Measurements from ENCODE around the gene TMEM135. TPM values are rescaled to one million over a fixed set of nuclear protein-coding genes. Genes with fewer than 3 reads are reported as not detected.

The TMEM135 gene
- total RNA-seq, 1 donor, result 30.0 TPM

GRCh38 chr11:87076260-87076783, 38.6 kb downstream of the TMEM135 start:
- TF ChIP-seq CTCF (IDR thresholded peaks at IDR 0.05; ENCODE audit: insufficient read depth, low read length), result no peak
- no peak overlapping the region for H3K4me3 ChIP-seq (ENCODE audit: low read depth, low read length)
- no peak for DNase-seq (ENCODE audit: low read depth)

- DNase-seq (ENCODE audit: low read depth), result no peak
- TF ChIP-seq CTCF (IDR thresholded peaks at IDR 0.05; ENCODE audit: insufficient read depth, low read length), result no peak
- no peak overlapping the region for H3K4me3 ChIP-seq (ENCODE audit: low read depth, low read length)
These were observed 39.2 kb downstream of the TMEM135 start for GRCh38 chr11:87076874-87077429.

- TF ChIP-seq CTCF (IDR thresholded peaks at IDR 0.05; ENCODE audit: insufficient read depth, low read length), result no peak
- DNase-seq (ENCODE audit: low read depth), result no peak
- H3K4me3 ChIP-seq (ENCODE audit: low read depth, low read length), result no peak overlapping the region
These were observed 43.6 kb downstream of the TMEM135 start for GRCh38 chr11:87081358-87081757.

DNA sequence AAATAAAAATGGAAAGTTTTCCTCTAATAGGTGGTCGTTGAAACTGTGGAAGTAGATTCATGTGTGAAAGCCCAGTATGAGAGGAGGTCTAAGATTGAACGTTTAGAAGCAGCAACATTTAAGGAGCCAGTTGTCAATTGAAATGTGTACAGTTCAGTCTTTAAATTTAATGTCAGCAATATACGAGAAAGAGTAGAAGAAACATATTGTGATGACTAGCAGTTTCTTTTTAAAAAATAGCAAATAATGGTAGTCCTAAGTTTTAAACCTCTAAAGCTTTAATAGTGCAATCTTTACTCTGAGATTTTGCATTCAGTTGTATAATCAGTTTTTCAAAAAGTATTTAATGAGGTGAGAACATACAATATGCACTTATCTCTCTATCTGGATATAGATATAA, 44.9 kb downstream of the TMEM135 start:
- no peak overlapping the region for H3K4me3 ChIP-seq (ENCODE audit: low read depth, low read length)
- no peak for DNase-seq (ENCODE audit: low read depth)
- TF ChIP-seq CTCF (IDR thresholded peaks at IDR 0.05; ENCODE audit: insufficient read depth, low read length), result no peak

DNA sequence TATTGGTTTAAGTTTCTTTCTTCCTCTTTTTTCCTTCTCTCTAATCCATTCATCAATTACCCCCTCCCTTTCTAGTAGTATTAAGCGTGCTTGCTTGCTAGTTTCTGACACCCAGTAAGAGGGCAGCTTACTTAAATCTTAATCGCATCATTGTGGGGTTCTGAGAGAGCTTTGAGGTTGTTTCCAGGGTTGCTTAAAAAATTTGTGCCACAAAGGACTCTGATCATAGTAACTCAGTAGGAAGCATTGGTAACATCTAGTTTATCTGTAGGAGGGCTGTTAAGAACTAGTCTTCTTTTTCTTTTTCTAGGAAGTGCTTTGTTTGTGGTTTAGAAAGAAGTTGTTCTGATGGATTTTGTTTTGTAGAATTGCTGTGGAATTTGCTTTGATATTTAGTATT, 45.3 kb downstream of the TMEM135 start:
- no peak for TF ChIP-seq CTCF (IDR thresholded peaks at IDR 0.05; ENCODE audit: insufficient read depth, low read length)
- no peak for DNase-seq (ENCODE audit: low read depth)
- H3K4me3 ChIP-seq (ENCODE audit: low read depth, low read length), result no peak overlapping the region

DNA sequence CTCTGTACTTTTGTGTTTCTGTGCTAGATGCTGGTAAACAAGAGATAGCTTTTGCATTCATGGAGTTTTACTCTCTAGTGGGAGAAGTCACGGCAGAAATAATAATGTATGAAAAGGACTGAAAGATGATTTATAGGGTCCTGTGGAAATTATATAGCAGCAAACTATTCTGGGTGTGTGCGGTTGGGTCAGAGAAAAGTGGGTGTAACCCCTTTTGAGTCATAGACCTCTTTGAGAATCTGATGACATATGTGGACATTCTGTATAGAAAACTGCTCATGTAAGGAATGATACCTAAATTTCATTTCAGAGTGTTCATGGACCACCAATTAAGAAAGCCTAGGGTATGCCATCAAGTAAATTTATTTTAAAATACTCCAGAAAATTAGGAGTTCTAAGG, 54.4 kb downstream of the TMEM135 start:
- no peak for TF ChIP-seq CTCF (IDR thresholded peaks at IDR 0.05; ENCODE audit: insufficient read depth, low read length)
- DNase-seq (ENCODE audit: low read depth), result peak; percentile 18
- no peak overlapping the region for H3K4me3 ChIP-seq (ENCODE audit: low read depth, low read length)

DNA sequence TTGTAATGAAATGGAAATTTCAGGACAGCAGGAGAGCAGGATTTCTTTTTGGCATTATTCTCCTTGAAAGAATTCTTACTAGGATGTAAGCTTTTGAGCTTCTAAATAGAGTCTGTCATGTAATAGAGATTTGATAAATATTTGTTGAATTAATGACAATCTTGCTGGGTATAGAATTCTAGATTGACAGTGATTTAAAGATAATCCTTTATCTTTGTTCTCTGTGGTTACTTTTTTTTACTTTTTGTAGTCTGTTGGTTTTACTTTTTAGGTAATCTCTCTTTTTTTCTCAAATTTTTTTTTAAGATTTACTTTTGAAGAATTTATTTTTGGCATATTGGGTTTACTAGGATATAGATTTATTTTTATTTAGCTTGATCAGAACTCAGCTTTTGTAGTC, 54.8 kb downstream of the TMEM135 start:
- DNase-seq (ENCODE audit: low read depth), result no peak
- no peak for TF ChIP-seq CTCF (IDR thresholded peaks at IDR 0.05; ENCODE audit: insufficient read depth, low read length)
- no peak overlapping the region for H3K4me3 ChIP-seq (ENCODE audit: low read depth, low read length)

Measured in fibroblast of the aortic adventitia (primary cell).